Measurements from ENCODE around the gene MAP1B. TPM values are rescaled to one million over a fixed set of nuclear protein-coding genes. Genes with fewer than 3 reads are reported as not detected.
A peak's percentile ranks its signal among the peaks of the same experiment; 100 is the strongest.

The MAP1B gene
- total RNA-seq, 1 experiment from 2014 or later: 8.9 TPM

DNA sequence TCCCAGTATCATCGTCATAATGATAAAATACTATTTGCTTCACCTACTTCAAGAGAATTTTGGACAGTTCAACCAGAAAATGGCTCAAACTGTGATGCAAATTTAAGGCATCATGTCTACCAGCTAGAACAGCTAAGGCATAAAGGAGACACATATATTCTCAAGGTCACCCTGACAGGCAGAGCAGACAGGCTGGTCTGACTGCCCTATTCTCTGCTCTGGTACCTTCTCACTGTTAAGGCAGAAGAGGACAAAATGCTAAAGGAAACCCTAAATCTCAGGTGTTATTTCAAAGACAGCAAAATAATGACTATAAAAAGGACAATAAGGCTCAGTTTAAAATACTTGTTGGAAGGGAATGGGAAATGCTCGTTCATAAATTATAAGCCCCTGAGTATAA lies 125.6 kb downstream of the MAP1B start:
- DNase-seq (ENCODE audit: low read depth, low spot score): no peak
- CTCF ChIA-PET: no interaction called here
- Histone ChIP-seq H3K79me2 (ENCODE audit: insufficient read depth, low read length) (peaks cover 9% of the 10 kb centered on the region; the same call in 1 of the 2 replicates), H2AFZ (ENCODE audit: low read depth, low read length, poor library complexity, severe bottlenecking) (no peak overlapping the region), H3K9me3 (ENCODE audit: control insufficient read depth in 1 of 2, insufficient read depth in 1 of 2, low read depth in 1 of 2, low read length in 2 of 2) (no peaks in the 10 kb centered on the region), H4K20me1 (ENCODE audit: insufficient read depth) (no peaks in the 10 kb centered on the region), H3K27me3 (ENCODE audit: insufficient read depth, low read length) (no peaks in the 10 kb centered on the region), H3K4me3 (replicated peaks in 1 of 2; ENCODE audit: low read depth in 1 of 2, low read length in 2 of 2) (no peak overlapping the region), H3K27ac (ENCODE audit: low read depth, low read length) (peak overlapping the region; percentile 29; the same call in 1 of the 2 replicates), H3K9me2 (ENCODE audit: insufficient read depth) (no peaks in the 10 kb centered on the region), H3K4me1 (ENCODE audit: control insufficient read depth in 1 of 2, insufficient read depth in 2 of 2, low read length in 2 of 2) (peaks cover 38 to 40% of the 10 kb centered on the region in 2 experiments), H3K9ac (ENCODE audit: low read length) (no peak overlapping the region), H3K36me3 (ENCODE audit: control insufficient read depth in 1 of 2, insufficient read depth in 2 of 2, low read length in 2 of 2) (peaks cover 0 to 27% of the 10 kb centered on the region in 2 experiments; a peak in 2 of 4 replicates), H3K4me2 (ENCODE audit: low read length) (no peak overlapping the region)
- POLR2A ChIA-PET: no interaction called here
- BruUV-seq (replicated peaks): no TSS peak
- RAD21 ChIA-PET (ENCODE audit: low non-redundant PET in 1 of 2, low total read pairs in 2 of 2, uncharacterized antibody in 2 of 2, unreplicated experiment in 2 of 2): no interaction called here
- no peak for TF ChIP-seq REST (IDR thresholded peaks at IDR 0.05; ENCODE audit: low read depth)
- no peak for TF ChIP-seq CTCF (IDR thresholded peaks at IDR 0.05 in 2 of 3, conservative IDR thresholded peaks at IDR 0.05 in 1 of 3; ENCODE audit: borderline replicate concordance in 1 of 3, insufficient read depth in 1 of 3, low read depth in 2 of 3, low read length in 2 of 3)
- TF ChIP-seq SRF (IDR thresholded peaks at IDR 0.05; ENCODE audit: low read depth): no peak
- intact Hi-C loops (cut with micrococcal nuclease): no loop called here
- ATAC-seq: no peak
